ENCODE results near the gene COL11A1. TPM values are rescaled to one million over a fixed set of nuclear protein-coding genes. Genes with fewer than 3 reads are reported as not detected.

The COL11A1 gene
- total RNA-seq (2011; cell fraction: chromatin; rRNA removed; ENCODE audit: low replicate concordance): not detected in 2 replicates
- total RNA-seq (2011; cell fraction: nucleolus; rRNA removed): not detected in 2 replicates
- total RNA-seq (2011; cell fraction: nucleoplasm; rRNA removed): not detected in 2 replicates
- total RNA-seq (2014; rRNA removed) (not detected in 2 replicates), total RNA-seq (2014; rRNA removed; fragmentation: Illumina TruSeq; extraction: Trizol) (not detected in 2 replicates), total RNA-seq (2015; rRNA removed; fragmentation: Illumina TruSeq; extraction: Trizol) (not detected in 2 replicates), total RNA-seq (2021) (0.07 and 0.09 TPM in 2 replicates), polyA plus RNA-seq (2011; rRNA removed) (not detected in 2 replicates), polyA plus RNA-seq (2014; fragmentation: Illumina TruSeq; extraction: Trizol) (not detected in 2 replicates), polyA plus RNA-seq (2014; fragmentation: Nextera tagmentation; extraction: Ambion mirVana) (not detected), polyA plus RNA-seq (2014; rRNA removed) (not detected in 2 replicates), polyA minus RNA-seq (2011; rRNA and poly(A)+ RNA removed) (not detected in 2 replicates), Bru-seq, nascent RNA (not detected), BruChase-seq, experiment 1, labeled RNA remaining after a 2-hour chase (percentile 0 among the genes with signal in this experiment), BruChase-seq, experiment 2, labeled RNA remaining after a 6-hour chase (percentile 1 among the genes with signal in this experiment)
- polyA plus RNA-seq (2011; cell fraction: cytosol; rRNA removed): not detected in 2 replicates
- polyA plus RNA-seq (2011; cell fraction: nucleus; rRNA removed): not detected in 2 replicates
- not detected in 2 replicates for polyA plus RNA-seq (2012)
- polyA minus RNA-seq (2011; cell fraction: cytosol; rRNA and poly(A)+ RNA removed): not detected in 2 replicates
- polyA minus RNA-seq (2011; cell fraction: nucleus; rRNA and poly(A)+ RNA removed): not detected in 2 replicates
- long read RNA-seq, experiment 1: 0 reads
- long read RNA-seq, experiment 2: 0 reads
- long read RNA-seq, experiment 3: 0 reads

DNA sequence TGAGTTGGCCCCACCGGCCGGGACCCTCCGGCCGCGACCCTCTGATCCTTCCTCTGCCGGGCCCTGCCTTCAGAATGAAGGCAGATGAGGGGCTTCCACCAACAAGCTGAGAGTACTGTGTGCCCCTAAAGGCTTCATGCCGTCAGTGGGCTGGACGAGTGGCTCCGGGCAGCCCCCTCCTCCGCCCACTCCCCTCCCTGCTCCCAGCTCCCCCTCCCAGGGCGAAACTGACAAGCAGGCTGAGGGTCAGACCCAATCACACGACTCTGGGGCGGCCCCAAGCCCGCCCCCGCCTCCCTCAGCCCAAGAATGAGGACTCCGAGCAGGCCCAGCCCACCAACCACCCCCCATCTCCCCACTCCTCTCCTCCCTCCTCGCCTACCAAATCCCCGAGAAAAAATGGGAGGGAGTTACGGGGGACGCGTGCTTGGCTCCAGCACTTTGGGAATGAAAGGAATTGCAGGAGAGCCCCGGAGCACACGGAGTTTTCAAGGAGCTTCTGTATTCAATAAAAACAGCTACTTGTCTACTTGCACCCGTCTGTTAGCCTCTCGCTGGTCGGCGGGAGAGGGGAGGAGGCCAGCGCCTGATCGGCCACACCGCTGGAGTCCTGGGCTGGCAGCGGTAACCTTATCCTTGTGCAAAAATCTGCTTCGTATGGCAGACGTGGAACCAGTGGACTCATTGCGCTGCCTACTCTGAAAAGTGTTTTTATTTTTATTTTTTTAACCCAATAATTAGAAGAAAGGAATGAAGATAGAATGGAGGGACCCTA lies at the start of gene COL11A1:
Gene COL11A1, minus strand, starts transcription at position 147 of the 775 bp plus-strand sequence. CDS start 344 bp downstream, outside the sequence.
- H3K9ac ChIP-seq (ENCODE audit: insufficient read depth in 1 of 2, low read depth in 2 of 2, low read length in 2 of 2): no peak within 1 kb of the TSS
- no peaks in the 10 kb centered on the region for H3K9me1 ChIP-seq (ENCODE audit: control insufficient read depth, insufficient read depth, low read length)
- ChIA-PET POLR2A (no interaction called here), CTCF (ENCODE audit: low intra/inter-chr PET ratio) (interaction anchor here (0.5 kb wide), 1 partner anchor 1569 kb away, joined by 5 read pairs; no protein-coding TSS in a partner anchor)
- no peaks in the 10 kb centered on the region for H3K4me1 ChIP-seq (replicated peaks in 1 of 2; ENCODE audit: control insufficient read depth in 2 of 2, insufficient read depth in 2 of 2, low read length in 2 of 2)
- no peak within 1 kb of the TSS for H3K4me2 ChIP-seq (ENCODE audit: insufficient read depth, low read length)
- WGBS (ENCODE audit: insufficient coverage, low coverage, missing lambda C conversion rate): 0% methylated on average over 15 of the region's 34 CpGs
- BruUV-seq (replicated peaks): no TSS peak
- H2AFZ ChIP-seq (ENCODE audit: low read depth, low read length): no peak within 1 kb of the TSS
- no peak for DNase-seq (ENCODE audit: extremely low read depth in 1 of 4, low spot score in 3 of 4)
- H4K20me1 ChIP-seq (replicated peaks; ENCODE audit: control insufficient read depth, insufficient read depth, low read length): no peaks in the 10 kb centered on the region
- no peak within 1 kb of the TSS for H3K27ac ChIP-seq (ENCODE audit: extremely low read depth, low read depth, low read length)
- in situ Hi-C loops (cut with MboI): no loop called here
- H3K79me2 ChIP-seq (ENCODE audit: control insufficient read depth, insufficient read depth, low read length): no peaks in the 10 kb centered on the region
- H3K4me3 ChIP-seq: no peak within 1 kb of the TSS
- no peaks in the 10 kb centered on the region for H3K27me3 ChIP-seq (ENCODE audit: control insufficient read depth in 2 of 2, insufficient read depth in 2 of 2, low read length in 2 of 2)
- FAIRE-seq: no peak
- H3K36me3 ChIP-seq (ENCODE audit: control insufficient read depth, insufficient read depth, low read length): no peaks in the 10 kb centered on the region
- intact Hi-C loops (cut with micrococcal nuclease): loop anchor here (10.0 kb wide), 1 partner anchor 406 kb away; no protein-coding TSS in a partner anchor
- no peaks in the 10 kb centered on the region for H3K9me3 ChIP-seq (replicated peaks; ENCODE audit: control insufficient read depth, insufficient read depth, low read depth, low read length)
- no peak for TF ChIP-seq JUN (IDR thresholded peaks at IDR 0.05; ENCODE audit: borderline replicate concordance, low read depth, low read length)
- TF ChIP-seq JUN (CRISPR knock-in tag; IDR thresholded peaks at IDR 0.05; ENCODE audit: borderline replicate concordance): no peak
- no peak for TF ChIP-seq LEF1 (IDR thresholded peaks at IDR 0.05)
- TF ChIP-seq NCOR1 (IDR thresholded peaks at IDR 0.05): no peak
- no peak for TF ChIP-seq MCM5 (IDR thresholded peaks at IDR 0.05; ENCODE audit: low read depth)
- TF ChIP-seq ETV6 (IDR thresholded peaks at IDR 0.05; ENCODE audit: borderline replicate concordance in 1 of 2, low read depth in 2 of 2, low read length in 1 of 2): no peak
- TF ChIP-seq ETV6 (CRISPR knock-in tag; IDR thresholded peaks at IDR 0.05; ENCODE audit: borderline replicate concordance): no peak
- TF ChIP-seq, protein P1, sequence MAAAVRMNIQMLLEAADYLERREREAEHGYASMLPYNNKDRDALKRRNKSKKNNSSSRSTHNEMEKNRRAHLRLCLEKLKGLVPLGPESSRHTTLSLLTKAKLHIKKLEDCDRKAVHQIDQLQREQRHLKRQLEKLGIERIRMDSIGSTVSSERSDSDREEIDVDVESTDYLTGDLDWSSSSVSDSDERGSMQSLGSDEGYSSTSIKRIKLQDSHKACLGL (CRISPR knock-in tag; IDR thresholded peaks at IDR 0.05; ENCODE audit: borderline replicate concordance, poor library complexity, severe bottlenecking): no peak
- TF ChIP-seq E2F1 (CRISPR knock-in tag; IDR thresholded peaks at IDR 0.05): no peak
- no peak for TF ChIP-seq GTF2F1 (IDR thresholded peaks at IDR 0.05; ENCODE audit: low read depth, low read length)
- TF ChIP-seq, protein P2, sequence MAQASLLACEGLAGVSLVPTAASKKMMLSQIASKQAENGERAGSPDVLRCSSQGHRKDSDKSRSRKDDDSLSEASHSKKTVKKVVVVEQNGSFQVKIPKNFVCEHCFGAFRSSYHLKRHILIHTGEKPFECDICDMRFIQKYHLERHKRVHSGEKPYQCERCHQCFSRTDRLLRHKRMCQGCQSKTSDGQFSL (CRISPR knock-in tag; IDR thresholded peaks at IDR 0.05): no peak
- TF ChIP-seq, protein P2 (tag; IDR thresholded peaks at IDR 0.05): no peak
- TF ChIP-seq SUPT5H (IDR thresholded peaks at IDR 0.05): no peak
- TF ChIP-seq ZNF707 (CRISPR knock-in tag; conservative IDR thresholded peaks at IDR 0.05): no peak
- ATAC-seq: no peak
